Neuronal stem cell (in vitro differentiated cells): ENCODE results near the gene BPIFB6.
A peak's percentile ranks its signal among the peaks of the same experiment; 100 is the strongest.

Experiments used
- DNase-seq: peaks from one replicate; pipeline ENCODE4 v3.0.0-alpha.2; 2013; ENCODE audit warnings: low spot score
- H2AFZ ChIP-seq: one replicate; pipeline ENCODE4 v1.6.1; 2013; ENCODE audit warnings: mild to moderate bottlenecking, low read length, inconsistent platforms
- H2AK5ac ChIP-seq: 2 replicates; pipeline ENCODE4 v1.6.1; 2013; ENCODE audit warnings: low read depth, mild to moderate bottlenecking, inconsistent platforms, low read length, moderate library complexity, mixed read lengths
- H2BK120ac ChIP-seq: 2 replicates; pipeline ENCODE4 v1.6.1; 2013; ENCODE audit warnings: low read depth, mild to moderate bottlenecking, inconsistent platforms, low read length, moderate library complexity, mixed read lengths
- H2BK12ac ChIP-seq: one replicate; pipeline ENCODE4 v1.6.1; 2013; ENCODE audit warnings: low read length, inconsistent platforms
- H2BK15ac ChIP-seq: 2 replicates; pipeline ENCODE4 v1.6.1; 2013; ENCODE audit warnings: mild to moderate bottlenecking, low read length, inconsistent platforms, mixed read lengths
- H2BK5ac ChIP-seq: one replicate; pipeline ENCODE4 v1.6.1; 2013; ENCODE audit warnings: inconsistent platforms, mild to moderate bottlenecking, low read length, moderate library complexity
- H3K14ac ChIP-seq: one replicate; pipeline ENCODE4 v1.6.1; 2013; ENCODE audit warnings: low read length, inconsistent platforms
- H3K18ac ChIP-seq: 2 replicates; pipeline ENCODE4 v1.6.1; 2013; ENCODE audit warnings: low read length, inconsistent platforms
- H3K23ac ChIP-seq: 2 replicates; pipeline ENCODE4 v1.6.1; 2013; ENCODE audit warnings: low read depth, mild to moderate bottlenecking, mixed read lengths, low read length, inconsistent platforms; ENCODE audit not compliant: poor library complexity
- H3K27ac ChIP-seq: replicated peaks from 3 replicates; pipeline ENCODE4 v1.5.1; 2013; ENCODE audit warnings: low read length, inconsistent platforms
- H3K27me3 ChIP-seq, 3 experiments: 2 replicates each; pipeline ENCODE4 v1.6.1; 2013; ENCODE audit warnings: low read length in 3 of 3, mild to moderate bottlenecking in 2 of 3, inconsistent platforms in 1 of 3, low read depth in 1 of 3, mixed read lengths in 1 of 3, moderate library complexity in 1 of 3; ENCODE audit not compliant: control insufficient read depth in 3 of 3, insufficient read depth in 3 of 3
- H3K36me3 ChIP-seq, 2 donors: replicated peaks in 1 of 2; 2 replicates each; pipeline ENCODE4 v1.6.1; 2013; ENCODE audit warnings: low read length in 2 of 2; ENCODE audit not compliant: control insufficient read depth in 2 of 2, insufficient read depth in 2 of 2
- H3K4ac ChIP-seq: 2 replicates; pipeline ENCODE4 v1.6.1; 2013; ENCODE audit warnings: inconsistent platforms, mild to moderate bottlenecking, low read length, moderate library complexity
- H3K4me1 ChIP-seq, 2 donors: 1 replicate in 1 of 2; 2 replicates in 1 of 2; pipeline ENCODE4 v1.6.1; 2013; ENCODE audit warnings: low read length in 2 of 2, low read depth in 1 of 2; ENCODE audit not compliant: control insufficient read depth in 2 of 2, insufficient read depth in 1 of 2
- H3K4me2 ChIP-seq: one replicate; pipeline ENCODE4 v1.6.1; 2013; ENCODE audit warnings: mild to moderate bottlenecking, low read length, inconsistent platforms; ENCODE audit not compliant: insufficient read depth, poor library complexity, severe bottlenecking
- H3K4me3 ChIP-seq, 2 donors: 2 replicates each; pipeline ENCODE4 v1.5.1; 2013; ENCODE audit warnings: low read length in 2 of 2, mild to moderate bottlenecking in 2 of 2, inconsistent platforms in 1 of 2, moderate library complexity in 1 of 2
- H3K79me1 ChIP-seq: one replicate; pipeline ENCODE4 v1.6.1; 2013; ENCODE audit warnings: low read depth, mild to moderate bottlenecking, inconsistent platforms, low read length, moderate library complexity
- H3K9ac ChIP-seq: one replicate; pipeline ENCODE4 v1.6.1; 2013; ENCODE audit warnings: mild to moderate bottlenecking, low read depth, low read length, inconsistent platforms; ENCODE audit not compliant: poor library complexity
- H3K9me3 ChIP-seq, 2 donors: replicated peaks in 1 of 2; 2 replicates each; pipeline versions ENCODE3 to v1.6.1; 2013; ENCODE audit warnings: low read length in 2 of 2, mild to moderate bottlenecking in 2 of 2, inconsistent platforms in 1 of 2, low read depth in 1 of 2, mixed read lengths in 1 of 2, moderate library complexity in 1 of 2; ENCODE audit not compliant: control insufficient read depth in 2 of 2, insufficient read depth in 1 of 2
- H4K8ac ChIP-seq: one replicate; pipeline ENCODE4 v1.6.1; 2013; ENCODE audit warnings: low read depth, mild to moderate bottlenecking, inconsistent platforms, low read length, moderate library complexity
- H4K91ac ChIP-seq: one replicate; pipeline ENCODE4 v1.6.1; 2013; ENCODE audit warnings: low read length, low read depth, mild to moderate bottlenecking, inconsistent platforms; ENCODE audit not compliant: poor library complexity
- WGBS, 2 donors: extraction: QIAGEN DNeasy Blood & Tissue Kit; methylation state at CpG; one replicate each; pipeline ENCODE4 v1.1.7; 2013; ENCODE audit warnings: missing lambda C conversion rate in 2 of 2, mixed read lengths in 1 of 2; ENCODE audit not compliant: insufficient read length in 2 of 2, insufficient replicate concordance in 1 of 2; ENCODE audit errors: extremely low coverage in 2 of 2; 5-methylcytosine and 5-hydroxymethylcytosine counted together

Gene BPIFB6

DNA sequence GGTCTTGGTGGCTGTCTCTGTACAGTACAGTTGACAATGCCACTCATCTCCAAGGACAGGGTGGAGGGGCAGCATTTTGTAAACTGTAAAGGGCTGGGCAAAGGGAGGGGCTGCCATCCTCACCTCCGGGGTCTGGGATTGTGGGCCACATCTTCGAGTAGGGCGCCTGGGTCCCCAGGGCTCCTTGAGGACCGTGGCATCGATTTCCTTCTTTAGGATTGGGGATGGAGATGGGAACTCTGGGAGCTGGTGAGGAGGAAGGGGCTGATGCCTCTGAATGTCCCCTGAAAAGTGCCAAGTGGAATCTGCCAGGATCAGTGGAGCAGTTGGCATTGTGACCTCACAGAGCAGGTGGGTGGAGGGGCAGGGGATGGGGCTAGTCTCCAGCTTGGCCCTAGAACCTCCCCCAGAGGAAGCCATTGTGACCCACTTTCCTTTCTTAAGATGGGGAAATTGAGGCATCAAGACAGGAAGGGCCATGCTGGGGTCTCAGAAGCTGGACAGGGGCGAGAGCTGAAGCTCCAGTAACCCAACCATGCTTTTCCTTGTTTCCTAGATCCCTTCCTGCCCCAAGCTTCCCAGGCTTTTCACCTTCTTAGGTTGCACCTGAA is 27.2 kb upstream of the BPIFB6 start, which contains the start of gene SUN5:
Gene SUN5 (minus strand): TSS at position 293 of the 611 bp plus-strand sequence. CDS start 93 bp downstream, at position 200.
- DNase-seq: no peak

GRCh38 chr20:33005132-33005566 is 26.3 kb upstream of the BPIFB6 start:
- Histone ChIP-seq H3K27me3 (peaks cover 0 to 1% (median 0%) of the 10 kb centered on the region in 3 experiments), H2BK15ac (no peak overlapping the region), H2AK5ac (no peak overlapping the region), H2BK12ac (no peak overlapping the region), H3K18ac (no peak overlapping the region), H3K79me1 (no peaks in the 10 kb centered on the region), H4K91ac (no peak overlapping the region), H3K4me1 (peaks cover 10 to 11% of the 10 kb centered on the region in 2 donors), H3K4me2 (no peak overlapping the region), H2BK120ac (no peak overlapping the region), H4K8ac (no peak overlapping the region), H2AFZ (no peak overlapping the region), H3K36me3 (no peaks in the 10 kb centered on the region), H3K4me3 (no peak overlapping the region), H3K14ac (no peak overlapping the region), H3K4ac (no peak overlapping the region), H3K9me3 (peaks cover 0 to 5% of the 10 kb centered on the region in 2 donors), H2BK5ac (no peak overlapping the region), H3K9ac (no peak overlapping the region), H3K23ac (no peak overlapping the region), H3K27ac (no peak overlapping the region)
- no CpG with 5 or more reads among the region's 4 CpGs for WGBS, 2 donors
- DNase-seq: no peak

More for the DNA sequence above, 27.2 kb upstream of the BPIFB6 start, which contains the start of gene SUN5:
- Histone ChIP-seq H2AFZ (no peak within 1 kb of the TSS), H3K4me1 (peaks cover 2 to 5% of the 10 kb centered on the region in 2 donors), H3K14ac (no peak within 1 kb of the TSS), H3K4me2 (no peak within 1 kb of the TSS), H3K9me3 (peaks cover 0 to 5% of the 10 kb centered on the region in 2 donors), H3K9ac (no peak within 1 kb of the TSS), H2BK5ac (no peak within 1 kb of the TSS), H2BK12ac (no peak within 1 kb of the TSS), H3K4ac (no peak within 1 kb of the TSS), H4K91ac (no peak within 1 kb of the TSS), H2AK5ac (no peak within 1 kb of the TSS), H3K27me3 (peaks cover 0 to 5% (median 0%) of the 10 kb centered on the region in 3 experiments), H3K23ac (no peak within 1 kb of the TSS), H4K8ac (no peak within 1 kb of the TSS), H2BK15ac (no peak within 1 kb of the TSS), H3K79me1 (no peaks in the 10 kb centered on the region), H2BK120ac (no peak within 1 kb of the TSS), H3K27ac (no peak within 1 kb of the TSS), H3K4me3 (peak within 1 kb of the TSS in 1 of 2 donors; percentile 8), H3K36me3 (no peaks in the 10 kb centered on the region), H3K18ac (peak within 1 kb of the TSS; percentile 49)
- WGBS, 2 donors: no CpG with 5 or more reads among the region's 6 CpGs

- Histone ChIP-seq H2AFZ (no peak overlapping the region), H3K18ac (no peak overlapping the region), H3K4me1 (peaks cover 10 to 11% of the 10 kb centered on the region in 2 donors), H2AK5ac (no peak overlapping the region), H3K9ac (no peak overlapping the region), H3K27me3 (no peaks in the 10 kb centered on the region), H3K23ac (no peak overlapping the region), H3K27ac (no peak overlapping the region), H3K79me1 (no peaks in the 10 kb centered on the region), H3K4me2 (no peak overlapping the region), H3K4ac (no peak overlapping the region), H2BK12ac (no peak overlapping the region), H3K36me3 (no peaks in the 10 kb centered on the region), H2BK5ac (no peak overlapping the region), H3K9me3 (peaks cover 0 to 5% of the 10 kb centered on the region in 2 donors), H4K91ac (no peak overlapping the region), H2BK15ac (no peak overlapping the region), H3K4me3 (no peak overlapping the region), H4K8ac (no peak overlapping the region), H2BK120ac (no peak overlapping the region), H3K14ac (no peak overlapping the region)
- no peak for DNase-seq
- no CpG with 5 or more reads among the region's 8 CpGs for WGBS, 2 donors
Observed at GRCh38 chr20:33005908-33006775, 25.3 kb upstream of the BPIFB6 start.
